Stimulated activated CD8-positive, alpha-beta memory T cell treated with anti-CD3 and anti-CD28 coated beads, Interleukin-12 subunit alpha, Interleukin-12 subunit beta, amount 100 ng/mL, for 1 hour (primary cell): ENCODE data around the gene MYO3A.
"Not testable (repeated sequence)": the region's sequence is repeated elsewhere in the genome, so short reads cannot be mapped to it uniquely, and the experiment has no call there.

Experiments
- DNase-seq: peaks from one replicate; pipeline ENCODE4 v3.0.0-alpha.2; 2020; ENCODE audit warnings: low read depth

Gene MYO3A

GRCh38 chr10:25974897-25975459 lies 40.9 kb downstream of the MYO3A start:
- no peak for DNase-seq

DNA sequence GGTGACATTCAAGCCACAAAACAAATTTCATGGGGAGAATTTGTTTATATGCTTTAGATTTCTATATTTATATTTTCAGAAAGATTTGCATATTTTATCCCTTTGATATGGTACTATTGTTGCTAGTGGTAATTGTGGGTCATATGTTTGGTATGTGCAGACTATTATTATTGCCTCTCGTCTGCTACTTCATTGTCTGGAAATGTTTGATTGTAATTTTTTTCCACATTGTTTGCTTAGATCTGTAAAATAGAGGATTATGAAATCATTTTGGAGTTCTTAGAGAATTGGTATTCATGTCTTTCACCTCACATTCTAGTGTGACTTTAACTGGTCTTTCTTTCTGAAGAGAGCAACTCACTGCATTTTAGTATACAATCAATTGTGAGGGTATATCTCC lies 44.7 kb downstream of the MYO3A start:
- DNase-seq, result no peak

GRCh38 chr10:25982107-25982506 lies 48.1 kb downstream of the MYO3A start:
- no peak for DNase-seq

DNA sequence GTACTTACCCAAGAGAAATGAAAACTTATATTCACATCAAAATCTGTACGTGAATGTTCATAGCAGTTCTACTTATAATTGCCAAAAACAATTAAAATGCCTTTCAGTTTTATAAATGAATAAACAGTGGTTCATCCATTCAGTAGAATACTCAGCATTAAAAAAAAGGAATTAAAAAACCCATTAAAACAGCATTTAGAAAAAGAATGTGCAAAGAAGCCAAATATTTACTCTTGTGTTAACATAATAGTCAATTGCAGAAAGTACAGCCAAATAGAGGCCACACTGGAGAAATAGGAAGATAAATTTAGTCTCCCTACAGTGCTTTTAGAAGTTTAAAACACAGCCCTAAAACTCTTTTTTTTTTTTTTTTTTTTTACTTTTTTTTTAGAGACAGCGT lies 54.6 kb downstream of the MYO3A start:
- no peak for DNase-seq

GRCh38 chr10:25989951-25990350 lies 55.9 kb downstream of the MYO3A start:
- no peak for DNase-seq

DNA sequence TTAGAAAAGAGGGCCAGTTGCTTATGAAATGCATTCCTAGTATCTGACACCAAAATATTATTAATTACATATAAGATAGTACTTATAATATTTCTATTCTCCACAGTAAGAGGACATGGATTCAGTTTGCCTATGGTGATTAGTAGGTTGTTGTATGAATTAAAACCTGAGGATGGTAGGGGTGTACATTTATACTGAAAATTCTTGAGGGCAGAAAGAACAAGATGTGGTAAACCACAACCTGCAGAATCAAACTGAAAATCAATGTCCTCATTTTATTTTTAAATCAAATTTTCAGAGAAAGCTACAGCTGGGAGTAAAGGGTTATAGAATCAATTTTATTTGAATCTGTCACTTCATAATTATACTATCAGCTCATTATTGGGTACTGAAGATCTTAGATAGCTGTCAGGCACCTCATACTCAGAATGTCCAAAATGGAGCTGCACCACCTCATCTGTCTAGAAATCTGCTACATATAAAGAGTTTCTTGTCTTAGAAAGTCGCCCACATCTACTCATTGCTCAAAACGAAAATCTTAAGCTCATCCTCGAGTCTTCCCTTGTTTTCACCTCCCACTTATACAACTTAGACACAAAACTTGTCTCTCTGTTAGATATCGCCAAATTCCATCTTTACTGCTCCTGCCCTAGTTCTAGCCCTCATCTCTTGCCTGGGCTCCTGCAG lies 65.4 kb downstream of the MYO3A start:
- no peak for DNase-seq

DNA sequence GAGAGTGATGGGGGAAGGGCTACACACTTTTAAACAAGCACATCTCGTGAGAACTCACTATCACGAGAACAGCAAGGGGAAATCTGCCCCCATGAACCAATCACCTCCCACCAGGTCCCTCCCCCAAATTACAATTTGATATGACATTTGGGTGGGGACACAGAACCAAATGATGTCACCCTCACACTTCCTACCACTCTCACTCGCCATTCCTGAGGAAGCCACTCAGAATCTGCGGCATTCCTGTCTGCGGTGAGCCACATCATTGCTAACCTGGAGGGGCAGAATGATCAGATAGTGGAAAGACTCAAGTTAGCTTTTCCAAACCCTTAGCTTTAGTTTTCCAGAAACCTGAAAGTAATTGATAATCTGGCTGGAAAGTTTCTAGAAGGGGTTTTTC lies 66.9 kb downstream of the MYO3A start:
- no peak for DNase-seq

- not testable (repeated sequence) for DNase-seq
Measured at GRCh38 chr10:26002466-26002865, 68.4 kb downstream of the MYO3A start.

GRCh38 chr10:26015092-26015491 lies 81.1 kb downstream of the MYO3A start:
- no peak for DNase-seq

DNA sequence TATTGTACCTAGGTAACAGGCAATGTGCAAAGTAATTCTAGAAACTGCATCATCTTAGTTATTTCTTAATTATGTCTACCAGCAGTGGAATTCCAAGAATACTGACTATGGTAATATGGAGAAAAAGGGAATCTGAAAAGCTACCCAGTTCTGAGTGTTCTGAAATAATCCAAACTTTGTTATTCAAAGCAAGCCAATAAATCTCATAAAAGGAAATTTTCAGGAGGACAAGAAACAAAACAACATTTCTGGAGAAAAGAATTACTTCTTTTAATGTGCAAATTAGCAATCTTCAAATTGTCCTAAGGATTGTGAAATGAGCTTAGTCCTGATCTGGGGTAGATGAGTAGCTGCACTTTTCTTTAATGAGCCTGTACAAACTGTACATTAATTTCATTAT lies 88.8 kb downstream of the MYO3A start:
- no peak for DNase-seq

DNA sequence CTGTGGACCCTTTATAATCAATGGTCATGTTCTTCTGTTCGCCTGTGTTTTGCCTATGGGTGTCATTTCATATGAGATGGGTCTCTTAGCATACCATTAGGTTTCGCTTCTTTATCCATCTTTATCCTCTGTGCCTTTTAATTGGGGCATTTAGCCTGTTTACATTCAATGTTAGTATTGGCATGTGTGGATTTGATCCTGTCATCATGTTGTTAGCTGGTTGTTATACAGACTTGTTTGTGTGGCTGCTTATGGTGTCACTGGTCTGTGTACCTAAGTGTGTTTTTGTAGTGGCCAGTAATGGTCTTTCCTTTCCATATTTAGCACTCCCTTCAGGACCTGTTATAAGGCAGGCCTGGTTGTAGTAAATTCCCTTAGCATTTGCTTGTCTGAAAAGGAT lies 90.3 kb downstream of the MYO3A start:
- DNase-seq, result no peak

DNA sequence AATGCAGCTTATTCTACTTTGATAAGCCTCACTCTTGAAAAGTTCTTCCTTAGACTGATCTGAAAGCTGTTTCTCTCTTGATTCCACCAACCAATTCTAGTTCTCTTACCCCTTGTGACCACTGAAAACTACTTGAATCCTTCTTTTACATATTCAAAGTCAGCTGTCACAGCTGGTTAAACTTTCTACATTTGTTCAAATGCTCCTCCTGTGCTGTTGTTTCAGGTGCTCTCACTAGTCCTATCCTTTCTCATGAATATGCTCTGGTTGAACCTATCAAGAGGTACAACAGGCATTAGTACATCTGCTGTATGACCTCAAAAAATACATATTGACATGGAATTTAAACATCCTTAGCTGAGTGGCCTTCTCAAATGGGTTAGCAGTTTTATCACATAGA lies 91.5 kb downstream of the MYO3A start:
- no peak for DNase-seq

- no peak for DNase-seq
Measured at GRCh38 chr10:26029858-26030257, 95.8 kb downstream of the MYO3A start.

DNA sequence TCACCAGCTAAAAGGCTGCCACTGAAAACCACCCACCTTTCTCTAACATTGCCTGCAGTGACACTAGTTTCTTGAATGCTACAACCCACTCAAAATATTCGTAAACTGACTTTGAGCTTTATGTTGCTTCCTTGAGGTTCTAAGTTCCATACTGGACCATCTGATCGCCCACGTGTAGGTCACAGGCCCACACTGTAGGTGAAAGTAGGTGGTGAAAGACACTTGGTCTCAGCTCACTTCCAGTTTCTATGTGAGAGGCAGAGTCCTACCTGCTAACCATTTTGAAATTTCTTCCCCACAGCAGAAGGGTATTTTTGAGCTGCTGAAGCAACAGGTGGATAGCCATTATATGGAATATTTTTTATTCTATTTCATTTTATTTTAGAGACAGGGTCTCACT lies 97.3 kb downstream of the MYO3A start:
- no peak for DNase-seq

DNA sequence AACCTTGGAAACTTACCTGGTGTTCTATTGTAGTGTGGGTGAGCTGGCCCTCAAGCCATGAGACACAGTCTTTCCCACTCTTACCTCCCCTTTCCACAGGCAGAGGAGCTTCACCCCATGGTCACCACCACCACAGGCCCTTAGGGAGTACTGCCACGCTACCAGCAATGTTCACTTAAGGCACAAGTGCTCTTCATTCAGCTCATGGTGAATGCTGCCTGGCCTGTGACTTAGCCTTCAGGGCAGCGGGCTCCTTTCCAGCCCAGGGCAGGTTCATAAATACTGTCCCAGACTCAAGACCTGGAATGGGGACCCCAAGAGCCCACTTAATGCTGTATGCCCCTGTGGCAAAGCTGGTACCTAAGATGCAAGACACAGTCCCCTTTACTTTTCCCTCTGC lies 109.4 kb downstream of the MYO3A start:
- no peak for DNase-seq

DNA sequence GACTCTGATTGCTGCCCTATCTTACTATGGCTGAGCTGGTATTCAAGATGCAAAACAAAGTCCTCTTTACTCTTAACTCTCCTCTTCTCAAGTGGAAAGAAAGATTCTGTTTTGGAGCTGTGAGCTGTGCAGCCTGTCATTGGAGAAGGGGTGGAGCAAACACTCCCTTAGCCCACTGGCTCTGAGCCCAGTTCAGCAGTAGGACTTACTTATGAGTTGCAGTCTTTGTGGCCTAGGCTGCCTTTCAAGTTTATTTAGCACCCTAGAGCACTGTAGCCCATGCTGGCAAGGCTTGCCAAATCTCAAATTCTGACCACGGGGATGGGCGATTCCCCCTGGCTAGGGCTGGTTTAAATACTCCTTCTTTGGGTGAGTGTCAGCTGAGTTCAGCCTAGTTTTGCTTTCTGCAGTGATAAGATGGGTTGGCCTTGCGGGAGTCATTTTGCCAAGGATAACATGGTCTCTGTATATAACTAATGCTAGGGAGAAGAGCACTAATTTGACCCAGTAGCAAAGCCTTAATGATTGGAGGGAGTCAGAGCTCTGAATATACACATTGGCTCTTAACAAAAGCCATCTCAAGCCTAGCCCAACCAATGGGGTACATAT lies 110.2 kb downstream of the MYO3A start:
- no peak for DNase-seq

DNA sequence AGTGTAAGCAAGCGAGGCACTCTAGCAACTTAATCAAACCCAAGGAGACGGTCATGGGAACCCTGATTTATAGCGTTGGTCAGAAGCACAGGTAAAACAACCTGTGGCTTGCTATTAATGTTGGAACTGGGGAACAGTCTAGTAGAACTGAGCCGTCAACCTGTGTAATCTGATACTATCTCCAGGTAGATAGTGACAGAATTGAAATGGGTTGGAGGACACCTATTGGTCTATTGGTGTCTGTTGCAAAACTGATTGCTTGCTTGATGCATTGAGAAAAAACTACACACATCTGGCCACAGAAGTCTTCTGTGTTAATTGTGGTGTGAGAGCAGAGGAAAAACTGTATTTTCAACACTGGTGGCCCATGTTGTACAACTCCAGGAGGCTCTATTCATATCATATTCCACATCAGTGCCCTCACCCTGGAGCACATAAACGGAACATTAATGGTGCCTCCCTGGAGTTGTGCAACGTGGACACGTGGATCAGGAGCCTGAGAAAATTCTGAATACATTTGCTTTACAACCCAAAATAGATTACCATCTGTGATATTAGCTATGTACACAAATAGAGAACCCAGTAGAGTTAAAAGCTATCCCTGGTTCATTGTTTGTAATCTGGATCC lies 112.2 kb downstream of the MYO3A start:
- DNase-seq, result no peak

GRCh38 chr10:26048756-26049155 lies 114.7 kb downstream of the MYO3A start:
- no peak for DNase-seq

DNA sequence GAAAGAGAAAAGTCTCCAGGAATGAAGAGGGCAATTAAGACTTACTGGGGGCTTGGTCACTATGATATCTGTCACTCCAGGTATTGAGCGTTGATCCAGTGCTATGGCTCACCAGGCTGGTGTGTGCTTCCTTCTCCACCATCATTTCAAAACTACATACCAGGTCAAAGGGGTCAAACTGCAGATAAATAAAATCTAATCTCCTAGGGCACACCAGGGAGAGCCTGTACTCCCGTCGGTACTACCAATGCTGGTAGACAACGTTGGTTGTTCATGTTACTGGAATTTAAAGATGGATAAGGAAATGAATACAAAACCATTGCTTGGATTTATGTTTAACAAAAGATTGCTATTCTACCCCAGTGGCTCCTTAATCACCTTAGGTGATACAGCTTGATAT lies 118.3 kb downstream of the MYO3A start:
- no peak for DNase-seq

GRCh38 chr10:26057466-26057865 lies 123.4 kb downstream of the MYO3A start:
- DNase-seq, result no peak

- no peak for DNase-seq
Measured at GRCh38 chr10:26064106-26064505, 130.1 kb downstream of the MYO3A start.

DNA sequence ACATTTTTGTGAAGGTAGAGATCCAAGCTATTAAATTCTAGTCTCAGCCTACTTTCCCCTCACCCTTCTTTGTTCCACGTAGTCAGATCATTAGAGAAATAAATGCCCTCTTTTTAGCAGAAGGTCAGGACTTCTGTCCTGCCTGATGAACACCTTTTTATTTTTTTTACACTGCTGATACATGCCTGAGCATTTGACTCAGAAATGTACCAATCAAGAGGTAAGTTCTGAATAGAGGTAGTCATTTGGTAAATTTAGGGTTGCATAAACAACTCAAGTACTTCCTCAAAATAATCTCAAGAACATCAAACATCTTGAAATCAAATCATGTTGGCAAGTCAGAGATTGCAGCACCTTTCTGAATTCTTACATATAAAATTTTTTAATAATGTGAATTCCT lies 133.7 kb downstream of the MYO3A start:
- no peak for DNase-seq

DNA sequence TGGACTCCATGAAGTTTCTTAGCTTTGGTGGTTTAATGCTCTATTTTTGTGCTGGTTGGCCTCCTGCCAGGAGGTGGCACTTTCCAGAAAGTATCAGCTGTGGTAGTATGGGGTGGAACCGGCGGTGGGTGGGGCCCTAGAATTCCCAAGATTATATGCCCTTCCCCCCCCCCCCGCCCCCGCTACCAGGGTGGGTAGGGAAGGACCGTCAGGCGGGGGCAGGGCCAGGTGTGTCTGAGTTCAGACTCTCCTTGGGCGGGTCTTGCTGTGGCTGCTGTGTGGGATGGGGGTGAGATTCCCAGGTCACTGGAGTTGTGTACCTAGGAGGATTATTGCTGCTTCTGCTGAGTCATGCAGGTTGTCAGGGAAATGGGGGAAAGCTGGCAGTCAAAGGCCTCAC lies 146.9 kb downstream of the MYO3A start:
- DNase-seq, result not testable (repeated sequence)
